Adrenal gland (tissue), 5 donors: ENCODE results near the gene SHISA2.

Experiments used
- CTCF ChIP-seq, 6 experiments: fragments of 450-650 bp in 4 of 6; fragments of 200-600 bp in 2 of 6; sonication (generic) in 1 of 6; IDR thresholded peaks; 1 replicate in 5 of 6; 2 replicates in 1 of 6; pipeline versions ENCODE4 v1.5.1 to v1.8.0; 2016 to 2021; ENCODE audit warnings: antibody characterized with exemption in 6 of 6, mild to moderate bottlenecking in 2 of 6, moderate library complexity in 1 of 6
- POLR2A ChIP-seq, 2 donors: fragments of 450-650 bp; IDR thresholded peaks; one replicate each; pipeline ENCODE4 v1.6.1; 2017; ENCODE audit warnings: antibody characterized with exemption in 2 of 2, mild to moderate bottlenecking in 2 of 2, moderate library complexity in 1 of 2
- donor health status: DM: no; HTN: no; CAD: no.

GRCh38 chr13:26012995-26013394 lies 38.8 kb downstream of the SHISA2 start:
- TF ChIP-seq CTCF (IDR thresholded peaks at IDR 0.05) (no peak), POLR2A (IDR thresholded peaks at IDR 0.05) (no peak)
